H1 (cell line): ENCODE results near the gene GRM4. TPM values are rescaled to one million over a fixed set of nuclear protein-coding genes. Genes with fewer than 3 reads are reported as not detected.

Experiments used
- CTCF ChIA-PET: fragments of 300-600 bp; sonication (Branson Sonifier 250); formaldehyde crosslinking; loops from one replicate; lab custom pipeline; 2021; ENCODE audit not compliant: partially characterized antibody; lab: Charles Lee
- POLR2A ChIA-PET: fragments of 300-600 bp; sonication (Branson Sonifier 250); formaldehyde crosslinking; loops from one replicate; lab custom pipeline; 2021; ENCODE audit warnings: inconsistent platforms; ENCODE audit not compliant: partially characterized antibody; lab: Charles Lee
- DNase-seq, 2 experiments: peaks; one replicate each; pipeline versions ENCODE4 v3.0.0 to v3.0.0-alpha.2; 2010 to 2022; ENCODE audit warnings: low spot score in 2 of 2, low read depth in 1 of 2, mixed read lengths in 1 of 2
- FAIRE-seq: peaks from 2 replicates; lab custom pipeline; 2011; peaks lifted over from hg19 to GRCh38; lab: Jason Lieb, UNC
- H2AFZ ChIP-seq: 2 replicates; pipeline ENCODE4 v1.8.1; 2012; ENCODE audit warnings: low read length, inconsistent platforms
- H2AK5ac ChIP-seq: 2 replicates; pipeline ENCODE4 v1.6.1; 2013; ENCODE audit warnings: low read depth, low read length
- H2BK120ac ChIP-seq: replicated peaks from 2 replicates; pipeline ENCODE3; 2013; ENCODE audit warnings: low read depth, low read length, inconsistent platforms
- H2BK12ac ChIP-seq: 2 replicates; pipeline ENCODE4 v1.6.1; 2013; ENCODE audit warnings: low read depth, low read length
- H2BK15ac ChIP-seq: 2 replicates; pipeline ENCODE4 v1.6.1; 2013; ENCODE audit warnings: low read length
- H2BK20ac ChIP-seq: 2 replicates; pipeline ENCODE4 v1.6.1; 2013; ENCODE audit warnings: low read length
- H2BK5ac ChIP-seq: 2 replicates; pipeline ENCODE4 v1.6.1; 2013; ENCODE audit warnings: low read depth, low read length
- H3K14ac ChIP-seq: 2 replicates; pipeline ENCODE4 v1.6.1; 2013; ENCODE audit warnings: inconsistent platforms; ENCODE audit not compliant: insufficient read length
- H3K18ac ChIP-seq: 2 replicates; pipeline ENCODE4 v1.6.1; 2013; ENCODE audit warnings: low read length; ENCODE audit errors: extremely low read depth
- H3K23ac ChIP-seq: 2 replicates; pipeline ENCODE4 v1.6.1; 2013; ENCODE audit warnings: inconsistent platforms; ENCODE audit not compliant: insufficient read length
- H3K23me2 ChIP-seq: 2 replicates; pipeline ENCODE4 v1.6.1; 2013; ENCODE audit warnings: low read depth, low read length
- H3K27ac ChIP-seq: 2 replicates; pipeline ENCODE4 v1.6.1; 2011; ENCODE audit warnings: low read depth, low read length, inconsistent platforms
- H3K27me3 ChIP-seq, 4 experiments: replicated peaks in 1 of 4; 1 replicate in 1 of 4; 2 replicates in 3 of 4; pipeline versions ENCODE4 v1.6.1 to v1.8.1; 2011 to 2013; ENCODE audit warnings: low read length in 3 of 4, mild to moderate bottlenecking in 3 of 4, inconsistent platforms in 2 of 4, mixed read lengths in 2 of 4, moderate library complexity in 1 of 4; ENCODE audit not compliant: control insufficient read depth in 3 of 4, insufficient read depth in 3 of 4; ENCODE audit errors: extremely low read depth in 1 of 4
- H3K36me3 ChIP-seq, 4 experiments: 2 replicates each; pipeline versions ENCODE4 v1.6.1 to v1.8.1; 2011 to 2013; ENCODE audit warnings: mild to moderate bottlenecking in 4 of 4, low read length in 3 of 4, moderate library complexity in 2 of 4, control low read depth in 1 of 4, inconsistent platforms in 1 of 4; ENCODE audit not compliant: insufficient read depth in 4 of 4, control insufficient read depth in 2 of 4
- H3K4ac ChIP-seq: replicated peaks from 2 replicates; pipeline ENCODE3; 2013; ENCODE audit warnings: low read length, low read depth, mixed read lengths, inconsistent platforms; ENCODE audit not compliant: insufficient read length
- H3K4me1 ChIP-seq, 4 experiments: replicated peaks in 1 of 4; 1 replicate in 1 of 4; 2 replicates in 3 of 4; pipeline versions ENCODE4 v1.6.1 to v1.8.1; 2011 to 2013; ENCODE audit warnings: low read length in 3 of 4, inconsistent platforms in 2 of 4, mixed read lengths in 1 of 4; ENCODE audit not compliant: insufficient read depth in 4 of 4, control insufficient read depth in 3 of 4
- H3K4me2 ChIP-seq, 2 experiments: 2 replicates each; pipeline versions ENCODE4 v1.6.1 to v1.8.1; 2011 to 2013; ENCODE audit warnings: low read depth in 2 of 2, low read length in 2 of 2, control low read depth in 1 of 2, inconsistent platforms in 1 of 2, mild to moderate bottlenecking in 1 of 2; ENCODE audit not compliant: insufficient read depth in 1 of 2
- H3K4me3 ChIP-seq, 4 experiments: fragments of 200-600, 300-600 bp in 1 of 4; sonication (generic), shearing (Covaris generic), sonication (Bioruptor Twin) in 1 of 4; 2 replicates each; pipeline versions ENCODE4 v1.5.1 to v1.8.1; 2011 to 2016; ENCODE audit warnings: low read length in 4 of 4, low read depth in 3 of 4, control low read depth in 2 of 4, inconsistent platforms in 2 of 4, mild to moderate bottlenecking in 2 of 4, mixed read lengths in 1 of 4, moderate library complexity in 1 of 4; ENCODE audit not compliant: insufficient read depth in 2 of 4; ENCODE audit errors: extremely low read depth in 1 of 4
- H3K56ac ChIP-seq: replicated peaks from 2 replicates; pipeline ENCODE3; 2013; ENCODE audit warnings: low read depth, mild to moderate bottlenecking, mixed read lengths, low read length, inconsistent platforms; ENCODE audit not compliant: insufficient read length
- H3K79me1 ChIP-seq: 2 replicates; pipeline ENCODE4 v1.6.1; 2013; ENCODE audit warnings: low read depth, low read length, control low read depth
- H3K79me2 ChIP-seq, 2 experiments: 2 replicates each; pipeline versions ENCODE4 v1.6.1 to v1.8.1; 2012 to 2013; ENCODE audit warnings: low read length in 2 of 2, mild to moderate bottlenecking in 2 of 2, inconsistent platforms in 1 of 2; ENCODE audit not compliant: insufficient read depth in 2 of 2, control insufficient read depth in 1 of 2
- H3K9ac ChIP-seq, 4 experiments: replicated peaks in 1 of 4; 1 replicate in 1 of 4; 2 replicates in 3 of 4; pipeline versions ENCODE4 v1.6.1 to v1.8.1; 2011 to 2013; ENCODE audit warnings: low read depth in 3 of 4, low read length in 3 of 4, control low read depth in 2 of 4, mild to moderate bottlenecking in 2 of 4, moderate library complexity in 2 of 4, inconsistent platforms in 1 of 4; ENCODE audit errors: extremely low read depth in 1 of 4
- H3K9me3 ChIP-seq, 2 experiments: 2 replicates each; pipeline versions ENCODE4 v1.6.1 to v1.8.1; 2012 to 2013; ENCODE audit warnings: mild to moderate bottlenecking in 2 of 2, moderate library complexity in 2 of 2, control low read depth in 1 of 2, inconsistent platforms in 1 of 2, low read depth in 1 of 2, low read length in 1 of 2, mixed read lengths in 1 of 2; ENCODE audit not compliant: insufficient read depth in 2 of 2
- H4K20me1 ChIP-seq, 2 experiments: replicated peaks in 1 of 2; 2 replicates each; pipeline versions ENCODE3 to v1.8.1; 2011 to 2013; ENCODE audit warnings: inconsistent platforms in 2 of 2, low read length in 2 of 2, mild to moderate bottlenecking in 1 of 2; ENCODE audit not compliant: insufficient read depth in 2 of 2, control insufficient read depth in 1 of 2
- H4K5ac ChIP-seq: 2 replicates; pipeline ENCODE4 v1.6.1; 2013; ENCODE audit warnings: low read length, low read depth, mixed read lengths, inconsistent platforms; ENCODE audit not compliant: insufficient read length
- H4K8ac ChIP-seq: 2 replicates; pipeline ENCODE4 v1.8.0; 2013; ENCODE audit warnings: mild to moderate bottlenecking, moderate library complexity, low read length, inconsistent platforms; ENCODE audit not compliant: insufficient read depth; ENCODE audit errors: extremely low read depth
- H4K91ac ChIP-seq: replicated peaks from 2 replicates; pipeline ENCODE3; 2013; ENCODE audit warnings: low read length, mixed read lengths, inconsistent platforms; ENCODE audit not compliant: insufficient read length
- EZH2 ChIP-seq: fragments of 200-600 bp; sonication (generic); IDR thresholded peaks from 2 replicates; pipeline ENCODE4 v1.7.1; 2012; ENCODE audit warnings: low read depth, mild to moderate bottlenecking, moderate library complexity, low read length, inconsistent platforms; ENCODE audit not compliant: severe bottlenecking
- POU5F1 ChIP-seq: IDR thresholded peaks from 2 replicates; pipeline ENCODE4 v1.6.1; 2011; ENCODE audit warnings: low read depth, mild to moderate bottlenecking, low read length, moderate library complexity
- RNF2 ChIP-seq: fragments of 200-900, 300-1000 bp; sonication (generic); IDR thresholded peaks from 2 replicates; pipeline ENCODE4 v1.7.1; 2016; ENCODE audit warnings: borderline replicate concordance, low read depth, mild to moderate bottlenecking, antibody characterized with exemption, low read length; ENCODE audit not compliant: poor library complexity, severe bottlenecking; ENCODE audit errors: missing control alignments
- TEAD4 ChIP-seq: IDR thresholded peaks from 2 replicates; pipeline ENCODE4 v1.6.1; 2012; ENCODE audit warnings: low read depth, low read length, inconsistent platforms, mixed read lengths
- YY1 ChIP-seq: IDR thresholded peaks from 2 replicates; pipeline ENCODE4 v1.6.1; 2011; ENCODE audit warnings: low read depth, mild to moderate bottlenecking, low read length
- WGBS, 2 experiments: shearing (Covaris generic) in 1 of 2; methylation state at CpG; one replicate each; pipeline versions ENCODE4 v1.1.6 to v1.1.7; 2013 to 2015; ENCODE audit warnings: low lambda C conversion rate in 2 of 2, mixed read lengths in 2 of 2, inconsistent platforms in 1 of 2, low coverage in 1 of 2, missing lambda C conversion rate in 1 of 2; ENCODE audit not compliant: insufficient replicate concordance in 2 of 2, insufficient coverage in 1 of 2, insufficient read length in 1 of 2; ENCODE audit errors: extremely low coverage in 1 of 2, missing lambda C conversion rate in 1 of 2; 5-methylcytosine and 5-hydroxymethylcytosine counted together
- long read RNA-seq, 2 experiments: library from RNA in 1 of 2; library from capped mRNA in 1 of 2; stranded (forward); transcript quantifications; one replicate each; pipeline ENCODE4 v2.0.0, GENCODE V29; 2021; ENCODE audit warnings: inconsistent platforms in 1 of 2
- polyA minus RNA-seq, 3 experiments: library from RNA; depleted of rRNA, polyadenylated mRNA; stranded (reverse); fragments of >200 nt; gene quantifications; 1 replicate in 2 of 3; 2 replicates in 1 of 3; pipeline ENCODE4 v1.2.3, GENCODE V29; 2011
- polyA plus RNA-seq, 7 experiments: library from polyadenylated mRNA; depleted of rRNA in 3 of 7; stranded (reverse) in 5 of 7; unstranded in 2 of 7; fragments of >200 nt in 5 of 7; fragments of 200-250 nt in 2 of 7; gene quantifications; 1 replicate in 5 of 7; 2 replicates in 1 of 7; 4 replicates in 1 of 7; pipeline versions ENCODE4 v1.2.1 to v1.2.3, GENCODE V29; 2011 to 2013; ENCODE audit warnings: missing spikeins in 2 of 7, mixed read lengths in 2 of 7
- total RNA-seq: library from RNA; stranded (reverse); fragmentation: NEBNext Ultra II Directional; extraction: Animal tissue kit (Norgen Biotek cat#: 25700); gene quantifications from 2 replicates; pipeline ENCODE4 v1.2.1, GENCODE V29; 2021
- TF ChIP-seq, protein P1 (sequence below): IDR thresholded peaks from 2 replicates; pipeline ENCODE4 v1.6.1; 2012; ENCODE audit warnings: inconsistent platforms
- TF ChIP-seq, protein P2 (sequence below): IDR thresholded peaks from 2 replicates; pipeline ENCODE4 v1.6.1; 2012; ENCODE audit warnings: inconsistent platforms

Gene GRM4
- total RNA-seq = 18.7 and 21.5 TPM in 2 replicates
- 19.6 and 24.2 TPM in 2 replicates for polyA plus RNA-seq (2011; rRNA removed)
- polyA plus RNA-seq (2011; cell fraction: cytosol; rRNA removed) = 9.2 TPM
- polyA plus RNA-seq (2011; cell fraction: nucleus; rRNA removed) = 32.8 TPM
- polyA plus RNA-seq (2012, experiment 1 of 2) = 9.0 to 19.1 TPM (median 15.6 TPM) in 4 replicates
- polyA plus RNA-seq (2012, experiment 2 of 2) = 9.6 TPM
- polyA plus RNA-seq (2013, experiment 1 of 2) = 27.2 TPM
- 27.6 TPM for polyA plus RNA-seq (2013, experiment 2 of 2)
- polyA minus RNA-seq (2011; rRNA and poly(A)+ RNA removed) = 15.4 and 22.9 TPM in 2 replicates
- polyA minus RNA-seq (2011; cell fraction: cytosol; rRNA and poly(A)+ RNA removed) = 17.1 TPM
- polyA minus RNA-seq (2011; cell fraction: nucleus; rRNA and poly(A)+ RNA removed) = 16.3 TPM
- long read RNA-seq, experiment 1, partial matches to known transcripts = 6 of 21 reads
- long read RNA-seq, experiment 1, other reads (novel, unspliced or antisense) = 15 of 21 reads
- long read RNA-seq, experiment 2 = 0 reads

- Histone ChIP-seq H2BK15ac (peak within 1 kb of the TSS; percentile 72; the same call in 1 of the 2 replicates), H3K27me3 (peaks cover 0 to 49% (median 35%) of the 10 kb centered on the region in 4 experiments; a peak in 6 of 7 replicates), H3K79me1 (no peaks in the 10 kb centered on the region), H4K91ac (peak within 1 kb of the TSS; percentile 82), H3K23me2 (peaks cover 22% of the 10 kb centered on the region; the same call in 1 of the 2 replicates), H3K56ac (peak within 1 kb of the TSS; percentile 9), H3K36me3 (no peaks in the 10 kb centered on the region), H3K4me1 (peaks cover 16 to 65% (median 49%) of the 10 kb centered on the region in 4 experiments), H3K14ac (no peak within 1 kb of the TSS), H3K27ac (no peak within 1 kb of the TSS), H2BK12ac (peak within 1 kb of the TSS; percentile 5; the same call in 1 of the 2 replicates), H3K9me3 (no peaks in the 10 kb centered on the region), H4K5ac (peak within 1 kb of the TSS; percentile 47), H2BK120ac (peak within 1 kb of the TSS; percentile 48), H3K18ac (peak within 1 kb of the TSS; percentile 86), H2BK5ac (peak within 1 kb of the TSS; percentile 77; the same call in 1 of the 2 replicates), H4K20me1 (peaks cover 2% of the 10 kb centered on the region in 2 experiments), H2BK20ac (peak within 1 kb of the TSS; percentile 82), H3K9ac (peak within 1 kb of the TSS in 1 of 4 experiments; percentile 32; a peak in 1 of 7 replicates), H3K4ac (no peak within 1 kb of the TSS), H3K4me3 (peak within 1 kb of the TSS; percentile 51 to 77 (median 64)), H4K8ac (peak within 1 kb of the TSS; percentile 59), H2AK5ac (peak within 1 kb of the TSS; percentile 27), H3K79me2 (no peaks in the 10 kb centered on the region), H3K4me2 (peak within 1 kb of the TSS; percentile 63 to 99), H3K23ac (no peak within 1 kb of the TSS), H2AFZ (no peak within 1 kb of the TSS; the same call in 1 of the 2 replicates)
- CTCF ChIA-PET = interaction anchor here (0.8 to 11.8 kb wide), 18 partner anchors 8 to 412 kb away, joined by 3 to 128 read pairs (median 4); no protein-coding TSS in a partner anchor
- FAIRE-seq (no peak), DNase-seq (peak in 1 of 2 experiments; percentile 50)
- 32% methylated on average over 20 of the region's 20 CpGs; no CpG with 5 or more reads in 1 of the 2 experiments for WGBS, 2 experiments
- POLR2A ChIA-PET = interaction anchor here (0.8 to 3.4 kb wide), 13 partner anchors 9 to 100 kb away, joined by 3 to 27 read pairs (median 5); partner anchors contain the start of gene HMGA1
- TF ChIP-seq YY1 (no peak), TEAD4 (no peak), EZH2 (peak; percentile 32), RNF2 (peak; percentile 40), POU5F1 (no peak)
- TF ChIP-seq, protein P1, sequence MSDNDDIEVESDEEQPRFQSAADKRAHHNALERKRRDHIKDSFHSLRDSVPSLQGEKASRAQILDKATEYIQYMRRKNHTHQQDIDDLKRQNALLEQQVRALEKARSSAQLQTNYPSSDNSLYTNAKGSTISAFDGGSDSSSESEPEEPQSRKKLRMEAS = peak; percentile 98
- TF ChIP-seq, protein P2, sequence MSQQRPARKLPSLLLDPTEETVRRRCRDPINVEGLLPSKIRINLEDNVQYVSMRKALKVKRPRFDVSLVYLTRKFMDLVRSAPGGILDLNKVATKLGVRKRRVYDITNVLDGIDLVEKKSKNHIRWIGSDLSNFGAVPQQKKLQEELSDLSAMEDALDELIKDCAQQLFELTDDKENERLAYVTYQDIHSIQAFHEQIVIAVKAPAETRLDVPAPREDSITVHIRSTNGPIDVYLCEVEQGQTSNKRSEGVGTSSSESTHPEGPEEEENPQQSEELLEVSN = peak; percentile 95
These were observed at the start of gene GRM4 for GRCh38 chr6:34146021-34146782. Gene GRM4, minus strand, starts transcription at chr6:34146087. Its CDS starts 12,591 bp downstream, at chr6:34133496.
